B cell (primary cell): ENCODE results near the gene SASH1.

ENCODE experiments used
- CTCF ChIP-seq: fragments of 200-600 bp; IDR thresholded peaks from one replicate; pipeline ENCODE4 v1.8.0; 2022; ENCODE audit warnings: antibody characterized with exemption, mild to moderate bottlenecking
- EZH2 ChIP-seq: IDR thresholded peaks from 2 replicates; pipeline ENCODE4 v1.6.1; 2012; ENCODE audit warnings: borderline replicate concordance, low read depth, mild to moderate bottlenecking, moderate library complexity, low read length; ENCODE audit not compliant: insufficient read depth, poor library complexity, severe bottlenecking

GRCh38 chr6:148450866-148451265 lies 108.2 kb downstream of the SASH1 start:
- TF ChIP-seq EZH2 (no peak), CTCF (no peak)
